H1 (cell line): Measurements from ENCODE around the gene GRP. TPM values are rescaled to one million over a fixed set of nuclear protein-coding genes. Genes with fewer than 3 reads are reported as not detected.

Source experiments
- BRCA1 ChIP-seq: IDR thresholded peaks from 2 replicates; pipeline ENCODE4 v1.6.1; 2012; ENCODE audit warnings: low read depth, low read length, improper control_type of control experiment
- CBX8 ChIP-seq: fragments of 300-800, 300-1000 bp; sonication (generic); IDR thresholded peaks from 2 replicates; pipeline ENCODE4 v1.7.1; 2016; ENCODE audit warnings: low read depth, low read length, borderline replicate concordance
- PHF8 ChIP-seq: fragments of 200-600 bp; sonication (generic); conservative IDR thresholded peaks from 2 replicates; pipeline ENCODE4 v1.7.1; 2012; ENCODE audit warnings: low read depth, mild to moderate bottlenecking, inconsistent platforms, low read length, moderate library complexity
- POLR2A ChIP-seq, 2 experiments: IDR thresholded peaks; 1 replicate in 1 of 2; 2 replicates in 1 of 2; pipeline ENCODE4 v1.6.1; 2011; ENCODE audit warnings: low read depth in 2 of 2, low read length in 2 of 2, mild to moderate bottlenecking in 2 of 2; ENCODE audit errors: control extremely low read depth in 1 of 2
- RNF2 ChIP-seq: fragments of 200-900, 300-1000 bp; sonication (generic); IDR thresholded peaks from 2 replicates; pipeline ENCODE4 v1.7.1; 2016; ENCODE audit warnings: borderline replicate concordance, low read depth, mild to moderate bottlenecking, antibody characterized with exemption, low read length; ENCODE audit not compliant: poor library complexity, severe bottlenecking; ENCODE audit errors: missing control alignments
- SIX5 ChIP-seq: IDR thresholded peaks from 2 replicates; pipeline ENCODE4 v1.6.1; 2011; ENCODE audit warnings: mild to moderate bottlenecking, low read depth, low read length
- SP2 ChIP-seq: IDR thresholded peaks from 2 replicates; pipeline ENCODE4 v1.6.1; 2012; ENCODE audit warnings: mild to moderate bottlenecking, low read length, inconsistent platforms
- ZNF274 ChIP-seq: IDR thresholded peaks from 2 replicates; pipeline ENCODE4 v1.7.0; 2012; ENCODE audit warnings: low read length, borderline replicate concordance; ENCODE audit errors: extremely low read depth
- polyA plus RNA-seq, 7 experiments: library from polyadenylated mRNA; depleted of rRNA in 3 of 7; stranded (reverse) in 5 of 7; unstranded in 2 of 7; fragments of >200 nt in 5 of 7; fragments of 200-250 nt in 2 of 7; gene quantifications; 1 replicate in 5 of 7; 2 replicates in 1 of 7; 4 replicates in 1 of 7; pipeline versions ENCODE4 v1.2.1 to v1.2.3, GENCODE V29; 2011 to 2013; ENCODE audit warnings: missing spikeins in 2 of 7, mixed read lengths in 2 of 7
- total RNA-seq: library from RNA; stranded (reverse); fragmentation: NEBNext Ultra II Directional; extraction: Animal tissue kit (Norgen Biotek cat#: 25700); gene quantifications from 2 replicates; pipeline ENCODE4 v1.2.1, GENCODE V29; 2021

The GRP gene
- total and polyA plus RNA-seq, 2 of the 8 experiments (the other 6 are each of a cell fraction or from before 2014, with no cell fraction given) = not detected

- TF ChIP-seq PHF8 = no peak
- TF ChIP-seq CBX8 = no peak
- TF ChIP-seq POLR2A (IDR thresholded peaks at IDR 0.05; ENCODE audit: control extremely low read depth in 1 of 2, low read depth in 2 of 2, low read length in 2 of 2) = no peak
- TF ChIP-seq SP2 = no peak
- no peak for TF ChIP-seq BRCA1
- TF ChIP-seq ZNF274 = no peak
- no peak for TF ChIP-seq SIX5
- TF ChIP-seq RNF2 = peak; percentile 47
Observed at GRCh38 chr18:59265246-59265973, 45.5 kb downstream of the GRP start (continued).
